Measurements from ENCODE around the gene DHRSX. TPM values are rescaled to one million over a fixed set of nuclear protein-coding genes. Genes with fewer than 3 reads are reported as not detected.
"Not testable (repeated sequence)": the region's sequence is repeated elsewhere in the genome, so short reads cannot be mapped to it uniquely, and the experiment has no call there.

DHRSX gene
- total and polyA plus RNA-seq, 2 donors (not counting 1 experiment from before 2014, with no cell fraction given): 23.7 to 25.6 TPM

DNA sequence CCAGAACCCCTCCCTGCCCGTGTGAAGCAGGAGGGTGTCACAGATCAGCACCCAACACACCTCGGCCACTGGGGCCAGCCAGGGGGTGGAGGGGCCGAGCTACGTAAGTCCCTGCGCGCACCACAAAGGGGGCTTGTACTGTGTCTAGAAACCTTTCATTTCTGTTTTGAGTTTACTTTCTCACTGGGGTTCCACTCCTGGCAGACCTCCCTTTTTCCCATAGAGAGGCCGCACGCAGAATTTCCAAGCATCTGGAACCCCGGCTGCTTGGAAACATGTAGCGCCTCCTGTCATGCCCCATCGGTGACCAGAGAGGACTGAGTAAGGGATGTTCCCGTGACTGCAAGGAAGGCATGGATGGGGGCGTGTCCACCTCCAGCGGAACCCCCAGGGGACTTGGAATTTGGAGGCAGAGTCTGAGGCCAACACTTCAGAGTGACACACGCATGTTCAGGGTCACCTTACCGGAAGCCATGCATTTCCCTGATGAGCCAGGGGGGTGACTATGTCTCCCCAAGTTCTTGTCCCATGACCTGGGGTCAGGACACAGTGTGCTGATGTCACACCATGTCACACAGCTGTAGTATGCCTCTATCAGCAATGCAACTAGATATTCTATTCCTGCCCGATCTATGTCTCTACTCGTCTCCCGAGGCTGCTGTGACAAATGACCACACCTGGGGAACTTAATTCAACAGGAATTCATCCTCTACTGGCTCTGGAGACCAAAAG is 105.3 kb downstream of the DHRSX start:
- no peak for TF ChIP-seq EZH2 (IDR thresholded peaks at IDR 0.05; ENCODE audit: low read length, missing control alignments)
- TF ChIP-seq, protein P1, sequence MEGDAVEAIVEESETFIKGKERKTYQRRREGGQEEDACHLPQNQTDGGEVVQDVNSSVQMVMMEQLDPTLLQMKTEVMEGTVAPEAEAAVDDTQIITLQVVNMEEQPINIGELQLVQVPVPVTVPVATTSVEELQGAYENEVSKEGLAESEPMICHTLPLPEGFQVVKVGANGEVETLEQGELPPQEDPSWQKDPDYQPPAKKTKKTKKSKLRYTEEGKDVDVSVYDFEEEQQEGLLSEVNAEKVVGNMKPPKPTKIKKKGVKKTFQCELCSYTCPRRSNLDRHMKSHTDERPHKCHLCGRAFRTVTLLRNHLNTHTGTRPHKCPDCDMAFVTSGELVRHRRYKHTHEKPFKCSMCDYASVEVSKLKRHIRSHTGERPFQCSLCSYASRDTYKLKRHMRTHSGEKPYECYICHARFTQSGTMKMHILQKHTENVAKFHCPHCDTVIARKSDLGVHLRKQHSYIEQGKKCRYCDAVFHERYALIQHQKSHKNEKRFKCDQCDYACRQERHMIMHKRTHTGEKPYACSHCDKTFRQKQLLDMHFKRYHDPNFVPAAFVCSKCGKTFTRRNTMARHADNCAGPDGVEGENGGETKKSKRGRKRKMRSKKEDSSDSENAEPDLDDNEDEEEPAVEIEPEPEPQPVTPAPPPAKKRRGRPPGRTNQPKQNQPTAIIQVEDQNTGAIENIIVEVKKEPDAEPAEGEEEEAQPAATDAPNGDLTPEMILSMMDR (conservative IDR thresholded peaks at IDR 0.05 in 1 of 2, IDR thresholded peaks at IDR 0.05 in 1 of 2; ENCODE audit: low read depth in 1 of 2, low read length in 2 of 2): no peak
- Histone ChIP-seq H4K20me1 (ENCODE audit: control insufficient read depth, extremely low read depth, insufficient read depth, low read length) (no peaks in the 10 kb centered on the region), H3K4me1 (ENCODE audit: control insufficient read depth, extremely low read depth, insufficient read depth, low read length) (no peaks in the 10 kb centered on the region), H3K9me3 (ENCODE audit: control insufficient read depth, insufficient read depth, low read depth, low read length) (no peaks in the 10 kb centered on the region), H3K4me3 (replicated peaks in 1 of 4; ENCODE audit: control extremely low read depth in 1 of 4, insufficient read depth in 1 of 4, low read depth in 3 of 4, low read length in 4 of 4) (no peak overlapping the region), H3K36me3 (ENCODE audit: control insufficient read depth, insufficient read depth, low read length) (no peaks in the 10 kb centered on the region), H3K9ac (ENCODE audit: insufficient read depth, low read length) (no peak overlapping the region), H3K27ac (ENCODE audit: insufficient read depth, low read length) (no peak overlapping the region), H3K27me3 (ENCODE audit: control insufficient read depth, insufficient read depth, low read length) (no peaks in the 10 kb centered on the region), H2AFZ (ENCODE audit: low read length) (no peak overlapping the region), H3K79me2 (ENCODE audit: control insufficient read depth, insufficient read depth, low read length) (no peaks in the 10 kb centered on the region), H3K4me2 (ENCODE audit: extremely low read depth, insufficient read depth, low read length) (no peak overlapping the region)
- no peak for DNase-seq (ENCODE audit: low read depth in 2 of 2)

DNA sequence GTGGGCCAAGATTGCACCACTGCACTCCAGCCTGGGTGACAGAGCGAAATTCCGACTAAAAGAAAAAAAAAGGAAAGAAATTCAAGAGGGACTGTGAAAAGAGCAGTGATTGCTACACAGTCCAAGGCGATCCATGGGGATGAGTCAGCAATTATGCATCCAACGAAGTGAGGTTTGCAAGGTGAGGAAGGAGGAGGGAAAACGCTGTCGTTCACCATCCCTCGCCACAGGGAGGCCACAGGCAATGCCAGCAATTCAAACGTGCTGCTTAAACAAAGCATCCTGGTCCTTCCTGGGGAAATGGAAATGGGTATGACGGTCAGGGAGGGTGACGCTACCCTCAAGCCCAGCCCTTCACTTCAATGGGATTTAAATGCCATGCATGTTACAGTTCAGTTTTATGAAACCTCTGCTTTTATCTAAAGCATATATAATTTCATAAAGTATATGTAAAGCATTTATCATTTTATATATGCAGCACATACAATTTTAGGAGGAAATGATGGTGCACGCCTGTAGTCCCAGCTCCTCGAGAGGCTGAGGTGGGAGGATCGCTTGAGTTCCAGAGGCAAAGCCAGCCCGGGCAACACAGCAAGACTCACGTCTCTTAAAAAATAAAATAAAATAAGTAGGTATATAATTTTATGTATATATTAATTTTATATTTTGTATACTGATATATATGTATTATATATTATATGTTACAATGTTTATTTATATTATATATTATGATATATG is 108.7 kb downstream of the DHRSX start:
- DNase-seq (ENCODE audit: low read depth in 2 of 2): peak; percentile 76 to 96
- H3K27me3 ChIP-seq (ENCODE audit: control insufficient read depth, insufficient read depth, low read length): no peaks in the 10 kb centered on the region
- no peaks in the 10 kb centered on the region for H3K9me3 ChIP-seq (ENCODE audit: control insufficient read depth, insufficient read depth, low read depth, low read length)
- no peak overlapping the region for H3K27ac ChIP-seq (ENCODE audit: insufficient read depth, low read length)
- H3K9ac ChIP-seq (ENCODE audit: insufficient read depth, low read length): no peak overlapping the region
- no peaks in the 10 kb centered on the region for H4K20me1 ChIP-seq (ENCODE audit: control insufficient read depth, extremely low read depth, insufficient read depth, low read length)
- no peak overlapping the region for H2AFZ ChIP-seq (ENCODE audit: low read length)
- H3K4me2 ChIP-seq (ENCODE audit: extremely low read depth, insufficient read depth, low read length): no peak overlapping the region
- no peaks in the 10 kb centered on the region for H3K79me2 ChIP-seq (ENCODE audit: control insufficient read depth, insufficient read depth, low read length)
- TF ChIP-seq EZH2 (IDR thresholded peaks at IDR 0.05; ENCODE audit: low read length, missing control alignments): no peak
- TF ChIP-seq, protein P1 (conservative IDR thresholded peaks at IDR 0.05 in 1 of 2, IDR thresholded peaks at IDR 0.05 in 1 of 2; ENCODE audit: low read depth in 1 of 2, low read length in 2 of 2): peak in 1 of 2 donors; percentile 6
- no peaks in the 10 kb centered on the region for H3K4me1 ChIP-seq (ENCODE audit: control insufficient read depth, extremely low read depth, insufficient read depth, low read length)
- no peak overlapping the region for H3K4me3 ChIP-seq (replicated peaks in 1 of 4; ENCODE audit: control extremely low read depth in 1 of 4, insufficient read depth in 1 of 4, low read depth in 3 of 4, low read length in 4 of 4)
- no peaks in the 10 kb centered on the region for H3K36me3 ChIP-seq (ENCODE audit: control insufficient read depth, insufficient read depth, low read length)

DNA sequence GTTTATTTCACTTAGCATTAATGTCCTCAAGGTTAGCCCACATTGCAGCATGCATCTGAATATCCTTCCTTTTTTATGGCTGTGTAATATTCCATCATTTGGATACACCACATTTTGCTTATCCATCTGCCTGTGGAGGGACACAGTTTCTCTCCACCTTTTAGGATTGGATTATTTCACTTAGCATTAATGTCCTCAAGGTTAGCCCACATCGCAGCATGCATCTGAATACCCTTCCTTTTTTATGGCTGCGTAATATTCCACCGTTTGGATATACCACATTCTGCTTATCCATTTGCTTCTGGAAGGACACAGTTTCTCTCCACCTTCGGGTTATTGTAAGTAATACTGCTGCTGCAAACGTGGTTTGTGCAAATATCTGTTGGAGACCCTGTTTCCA is 110.0 kb downstream of the DHRSX start:
- Histone ChIP-seq H3K4me2 (ENCODE audit: extremely low read depth, insufficient read depth, low read length) (no peak overlapping the region), H3K9me3 (ENCODE audit: control insufficient read depth, insufficient read depth, low read depth, low read length) (no peaks in the 10 kb centered on the region), H3K9ac (ENCODE audit: insufficient read depth, low read length) (no peak overlapping the region), H3K4me3 (replicated peaks in 1 of 4; ENCODE audit: control extremely low read depth in 1 of 4, insufficient read depth in 1 of 4, low read depth in 3 of 4, low read length in 4 of 4) (no peak overlapping the region), H3K4me1 (ENCODE audit: control insufficient read depth, extremely low read depth, insufficient read depth, low read length) (no peaks in the 10 kb centered on the region), H2AFZ (ENCODE audit: low read length) (no peak overlapping the region), H4K20me1 (ENCODE audit: control insufficient read depth, extremely low read depth, insufficient read depth, low read length) (no peaks in the 10 kb centered on the region), H3K27me3 (ENCODE audit: control insufficient read depth, insufficient read depth, low read length) (no peaks in the 10 kb centered on the region), H3K27ac (ENCODE audit: insufficient read depth, low read length) (no peak overlapping the region), H3K36me3 (ENCODE audit: control insufficient read depth, insufficient read depth, low read length) (no peaks in the 10 kb centered on the region), H3K79me2 (ENCODE audit: control insufficient read depth, insufficient read depth, low read length) (no peaks in the 10 kb centered on the region)
- TF ChIP-seq, protein P1 (conservative IDR thresholded peaks at IDR 0.05 in 1 of 2, IDR thresholded peaks at IDR 0.05 in 1 of 2; ENCODE audit: low read depth in 1 of 2, low read length in 2 of 2): no peak
- no peak for TF ChIP-seq EZH2 (IDR thresholded peaks at IDR 0.05; ENCODE audit: low read length, missing control alignments)
- DNase-seq (ENCODE audit: low read depth in 2 of 2): no peak

DNA sequence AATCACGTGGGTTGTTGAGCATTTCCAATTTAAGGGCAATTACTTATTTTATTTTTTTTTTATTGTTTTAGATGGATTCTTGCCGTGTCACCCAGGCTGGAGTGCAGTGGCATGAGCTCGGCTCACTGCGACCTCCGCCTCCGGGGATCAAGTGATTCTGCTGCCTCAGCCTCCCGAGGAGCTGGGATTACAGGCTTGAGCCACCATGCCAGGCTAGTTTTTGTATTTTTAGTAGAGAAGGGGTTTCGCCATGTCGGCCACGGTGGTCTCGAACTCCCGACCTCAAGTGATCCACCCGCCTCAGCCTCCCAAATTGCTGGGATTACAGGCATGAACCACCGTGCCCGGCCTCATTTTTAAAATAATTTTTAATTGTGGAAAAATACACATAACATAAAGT is 111.0 kb downstream of the DHRSX start:
- not testable (repeated sequence) for H3K27me3 ChIP-seq (ENCODE audit: control insufficient read depth, insufficient read depth, low read length); H3K4me1 ChIP-seq (ENCODE audit: control insufficient read depth, extremely low read depth, insufficient read depth, low read length); H3K9ac ChIP-seq (ENCODE audit: insufficient read depth, low read length); H3K36me3 ChIP-seq (ENCODE audit: control insufficient read depth, insufficient read depth, low read length); H2AFZ ChIP-seq (ENCODE audit: low read length); H3K4me2 ChIP-seq (ENCODE audit: extremely low read depth, insufficient read depth, low read length); H4K20me1 ChIP-seq (ENCODE audit: control insufficient read depth, extremely low read depth, insufficient read depth, low read length); DNase-seq (ENCODE audit: low read depth in 2 of 2); H3K4me3 ChIP-seq (replicated peaks in 1 of 4; ENCODE audit: control extremely low read depth in 1 of 4, insufficient read depth in 1 of 4, low read depth in 3 of 4, low read length in 4 of 4); H3K79me2 ChIP-seq (ENCODE audit: control insufficient read depth, insufficient read depth, low read length); H3K9me3 ChIP-seq (ENCODE audit: control insufficient read depth, insufficient read depth, low read depth, low read length); H3K27ac ChIP-seq (ENCODE audit: insufficient read depth, low read length)
